Measurements from ENCODE around the gene FAM209A. TPM values are rescaled to one million over a fixed set of nuclear protein-coding genes. Genes with fewer than 3 reads are reported as not detected.
A peak's percentile ranks its signal among the peaks of the same experiment; 100 is the strongest.

The FAM209A gene
- total RNA-seq, 1 experiment from 2014 or later, result not detected

- DNase-seq (ENCODE audit: low read depth), result no peak
Measured at GRCh38 chr20:56537997-56538396, 13.5 kb downstream of the FAM209A start.

- DNase-seq (ENCODE audit: low read depth), result peak; percentile 15
Measured at GRCh38 chr20:56540415-56540814, 15.9 kb downstream of the FAM209A start.

- no peak for DNase-seq (ENCODE audit: low read depth)
Measured at GRCh38 chr20:56542489-56543030, 18.0 kb downstream of the FAM209A start.

DNA sequence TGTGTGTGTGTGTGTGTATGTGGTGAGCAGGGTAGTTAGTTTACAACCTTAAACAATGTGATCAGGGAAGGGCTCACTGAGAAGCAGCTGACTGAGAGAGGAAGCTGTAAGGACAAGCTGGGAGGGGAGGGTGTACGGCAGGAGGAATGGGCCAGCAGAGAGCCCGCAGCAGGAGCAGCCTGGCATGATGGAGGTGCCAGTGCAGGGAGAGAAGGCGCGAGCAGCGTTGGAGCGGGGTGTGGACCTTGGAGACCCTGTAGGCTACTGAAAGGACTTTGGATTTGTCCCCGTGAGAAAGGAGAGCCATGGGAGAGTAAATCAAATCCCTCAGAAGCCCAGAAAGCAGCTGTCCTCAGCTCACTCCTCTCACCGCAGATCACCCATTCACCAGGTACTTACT lies 27.0 kb downstream of the FAM209A start:
- DNase-seq (ENCODE audit: low read depth), result no peak

DNA sequence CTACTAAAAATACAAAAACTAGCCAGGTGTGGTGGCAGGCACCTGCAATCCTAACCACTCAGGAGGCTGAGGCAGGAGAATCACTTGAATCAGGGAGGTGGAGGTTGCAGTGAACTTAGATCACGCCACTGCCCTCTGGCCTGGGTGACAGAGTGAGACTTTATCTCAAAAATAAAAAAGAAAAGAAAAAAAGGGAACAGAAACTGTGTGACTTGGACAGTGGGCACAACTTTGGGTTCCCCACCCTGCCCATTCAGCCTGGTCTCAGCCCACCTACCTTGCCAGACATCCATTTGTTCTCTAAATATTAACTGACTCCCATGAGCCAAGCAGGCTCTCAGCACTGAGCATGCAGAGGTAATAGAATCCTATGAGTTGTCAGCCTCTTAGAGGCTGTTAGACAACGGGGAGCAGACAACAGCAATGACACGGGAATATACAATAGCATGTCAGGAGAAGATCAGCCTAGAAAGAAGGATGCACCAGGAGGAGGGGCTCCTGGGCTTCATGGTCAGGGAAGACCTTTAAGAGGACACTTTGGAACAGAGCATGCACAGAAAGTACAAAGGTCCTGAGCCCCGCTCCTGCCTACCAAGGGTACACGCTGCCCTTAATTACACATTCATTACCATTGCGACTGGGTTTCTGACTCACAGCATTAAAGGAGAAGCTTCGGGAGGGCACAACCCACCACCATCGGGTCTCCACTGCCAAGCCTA lies 28.5 kb downstream of the FAM209A start:
- DNase-seq (ENCODE audit: low read depth), result no peak

DNA sequence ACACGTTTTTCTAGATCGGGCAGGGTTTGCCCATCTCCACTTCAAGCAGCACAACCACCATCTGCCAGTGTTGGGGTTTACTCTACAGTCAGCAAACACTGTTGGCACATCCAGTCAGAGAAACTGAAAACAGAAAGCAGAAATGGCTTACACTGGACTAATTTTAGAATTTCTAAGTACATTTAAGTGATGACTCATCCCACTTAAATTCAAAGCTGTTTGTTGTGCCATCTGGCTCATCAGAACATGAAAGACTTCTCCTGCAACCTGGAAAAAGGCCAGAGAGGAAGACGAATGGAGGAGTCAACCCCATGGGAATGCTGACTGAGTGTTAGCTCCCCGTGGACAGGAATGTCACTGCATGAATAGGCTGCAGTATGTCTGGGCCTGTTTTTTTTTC lies 30.3 kb downstream of the FAM209A start:
- peak; percentile 94 for DNase-seq (ENCODE audit: low read depth)

DNA sequence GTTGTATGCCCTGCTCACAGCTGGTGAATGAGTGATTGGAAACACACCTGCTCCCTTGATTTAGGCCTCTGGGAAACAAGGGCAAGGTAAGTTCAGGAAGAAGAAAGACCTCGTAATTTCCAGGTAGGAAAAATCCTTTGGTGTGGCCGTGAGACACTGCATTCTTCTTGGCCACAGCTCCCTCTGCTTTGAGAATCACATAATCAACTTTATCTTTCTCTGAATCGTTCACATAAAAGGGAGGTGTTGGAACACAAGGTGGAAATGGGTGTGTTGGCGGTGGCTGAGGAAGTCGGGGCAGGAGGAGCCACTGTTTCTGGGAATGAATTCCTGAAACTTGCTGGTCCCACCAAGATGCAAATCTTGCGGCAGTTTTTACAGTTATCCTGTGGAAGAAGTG lies 34.4 kb downstream of the FAM209A start:
- no peak for DNase-seq (ENCODE audit: low read depth)

DNA sequence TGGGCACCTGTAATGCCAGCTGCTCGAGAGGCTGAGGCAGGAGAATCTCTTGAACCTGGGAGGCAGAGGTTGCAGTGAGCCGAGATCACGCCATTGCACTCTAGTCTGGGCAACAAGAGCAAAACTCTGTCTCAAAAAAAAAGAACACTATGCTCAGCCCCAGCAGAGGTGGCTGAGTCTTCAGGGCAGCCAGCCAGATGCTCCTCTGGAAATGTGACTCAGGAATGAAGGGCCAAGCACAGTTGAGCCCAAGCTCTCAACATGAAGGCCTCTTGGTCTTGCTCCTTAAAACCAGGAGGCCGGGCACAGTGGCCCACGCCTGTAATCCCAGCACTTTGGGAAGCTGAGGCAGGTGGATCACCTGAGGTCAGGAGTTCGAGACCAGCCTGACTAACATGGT lies 40.0 kb downstream of the FAM209A start:
- DNase-seq (ENCODE audit: low read depth), result peak; percentile 25

DNA sequence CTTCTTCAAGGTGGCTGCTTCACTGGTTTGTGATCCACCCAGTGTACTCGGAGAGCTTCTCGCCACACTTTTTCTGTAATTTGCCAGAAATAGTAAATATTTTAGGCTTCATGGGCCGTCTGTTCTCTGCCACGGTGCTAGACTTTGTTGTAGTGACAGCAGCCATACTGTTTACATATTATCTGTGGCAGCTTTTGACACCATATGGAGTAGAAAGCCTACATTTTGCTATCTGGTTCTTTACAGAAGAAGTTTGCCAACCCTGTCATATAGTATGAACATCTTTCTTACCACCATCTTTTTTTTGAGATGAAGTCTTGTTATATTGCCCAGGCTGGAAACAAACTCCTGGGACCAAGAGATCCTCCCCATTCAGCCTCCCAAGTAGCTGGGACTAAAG lies 41.0 kb downstream of the FAM209A start:
- DNase-seq (ENCODE audit: low read depth), result no peak

- no peak for DNase-seq (ENCODE audit: low read depth)
Measured at GRCh38 chr20:56566621-56567020, 42.1 kb downstream of the FAM209A start.

DNA sequence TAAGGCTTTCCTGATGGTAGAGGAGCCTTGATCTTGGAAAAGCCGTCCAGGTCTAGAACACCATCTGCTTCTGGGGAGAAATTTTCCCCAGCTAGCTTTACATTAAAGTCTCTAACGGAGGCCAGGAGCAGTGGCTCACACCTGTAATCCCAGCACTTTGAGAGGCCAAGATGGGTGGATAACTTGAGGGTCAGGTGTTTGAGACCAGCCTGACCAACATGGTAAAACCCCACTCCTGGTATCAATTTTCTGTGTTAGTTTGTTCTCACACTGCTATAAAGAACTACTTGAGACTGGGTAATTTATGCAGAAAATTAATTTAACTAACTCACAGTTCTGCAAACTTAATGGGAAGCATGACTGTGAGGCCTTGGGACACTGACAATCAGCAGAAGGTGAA lies 46.3 kb downstream of the FAM209A start:
- no peak for DNase-seq (ENCODE audit: low read depth)

DNA sequence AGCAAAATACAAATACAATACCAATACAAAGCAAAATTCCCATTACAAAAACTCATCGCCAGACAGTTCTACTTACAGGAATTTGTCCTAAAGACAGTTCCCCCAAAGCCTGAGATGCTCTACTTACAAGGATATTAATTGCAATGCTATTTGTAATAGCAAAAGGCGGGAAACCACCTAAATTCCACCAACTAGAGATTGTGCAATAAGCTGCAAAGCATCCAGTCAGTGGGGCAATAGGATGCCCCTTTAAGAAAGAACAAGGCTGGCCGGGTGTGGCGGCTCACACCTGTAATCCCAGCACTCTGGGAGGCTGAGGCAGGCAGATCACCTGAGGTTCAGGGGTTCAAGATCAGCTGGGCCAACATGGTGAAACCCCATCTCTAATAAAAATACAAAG lies 47.6 kb downstream of the FAM209A start:
- DNase-seq (ENCODE audit: low read depth), result no peak

DNA sequence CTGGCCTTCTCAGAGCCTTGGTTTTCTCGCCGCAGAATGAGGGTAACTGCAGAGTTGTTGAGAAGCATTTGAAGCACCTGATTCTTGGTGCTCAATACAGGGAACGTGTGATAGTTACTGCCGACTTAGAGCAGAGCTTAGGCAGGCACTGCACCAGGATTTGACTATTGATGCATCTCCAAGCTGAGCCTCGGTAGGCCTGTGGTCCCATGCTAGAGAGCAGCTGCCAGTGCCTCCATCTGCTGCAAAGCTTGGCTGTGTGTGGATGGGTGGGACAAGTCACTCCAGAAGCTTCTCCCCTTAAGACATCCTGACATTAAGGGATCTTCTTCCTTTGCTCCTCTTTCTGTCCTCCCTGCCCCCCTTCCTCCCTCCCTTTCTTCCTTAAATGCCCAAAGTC lies 49.4 kb downstream of the FAM209A start:
- no peak for DNase-seq (ENCODE audit: low read depth)

- DNase-seq (ENCODE audit: low read depth), result peak; percentile 28
Measured at GRCh38 chr20:56574531-56575142, 50.1 kb downstream of the FAM209A start.

DNA sequence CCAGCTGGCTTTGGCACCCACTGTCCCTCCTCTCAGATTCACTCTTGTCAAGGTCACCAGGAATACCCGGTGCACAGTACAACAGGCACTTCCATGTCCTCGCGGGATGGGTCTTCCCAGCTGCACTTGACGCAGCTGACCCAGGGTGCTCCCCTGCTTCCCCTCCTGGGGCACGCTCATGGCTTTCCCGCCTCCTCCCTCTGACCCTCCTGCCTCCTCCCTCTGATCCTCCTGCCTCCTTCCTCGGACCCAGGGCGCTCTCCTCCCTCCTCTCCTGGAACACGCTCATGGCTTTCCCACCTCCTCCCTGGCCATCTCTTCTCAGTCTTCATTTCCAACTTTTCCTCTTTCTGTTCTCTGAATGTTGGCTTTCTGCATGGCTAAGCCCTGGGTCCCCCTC lies 50.6 kb downstream of the FAM209A start:
- DNase-seq (ENCODE audit: low read depth), result no peak

Other genes starting within 250 kb of the FAM209A start
- gene FAM210B, start 165.8 kb upstream of the FAM209A start, total RNA-seq (2014; rRNA removed; shearing (Covaris generic)), result 7.1 and 8.4 TPM in 2 replicates
- gene AURKA, start 132.5 kb upstream of the FAM209A start, total RNA-seq (2014; rRNA removed; shearing (Covaris generic)), result 133 and 148 TPM in 2 replicates
- 52.2 and 79.0 TPM in 2 replicates for gene CSTF1, start 132.1 kb upstream of the FAM209A start, total RNA-seq (2014; rRNA removed; shearing (Covaris generic))
- not detected in 2 replicates for gene CASS4, start 112.5 kb upstream of the FAM209A start, total RNA-seq (2014; rRNA removed; shearing (Covaris generic))
- 76.0 and 97.3 TPM in 2 replicates for gene RTF2, start 56.1 kb upstream of the FAM209A start, total RNA-seq (2014; rRNA removed; shearing (Covaris generic))
- gene FAM209B, start 8.5 kb downstream of the FAM209A start, total RNA-seq (2014; rRNA removed; shearing (Covaris generic)), result not detected in 2 replicates
- gene TFAP2C, start 104.6 kb downstream of the FAM209A start, total RNA-seq (2014; rRNA removed; shearing (Covaris generic)), result 8.3 and 11.7 TPM in 2 replicates

Measured in HT1080 (cell line).